ENCODE results near the gene MRTFA.

MRTFA gene

DNA sequence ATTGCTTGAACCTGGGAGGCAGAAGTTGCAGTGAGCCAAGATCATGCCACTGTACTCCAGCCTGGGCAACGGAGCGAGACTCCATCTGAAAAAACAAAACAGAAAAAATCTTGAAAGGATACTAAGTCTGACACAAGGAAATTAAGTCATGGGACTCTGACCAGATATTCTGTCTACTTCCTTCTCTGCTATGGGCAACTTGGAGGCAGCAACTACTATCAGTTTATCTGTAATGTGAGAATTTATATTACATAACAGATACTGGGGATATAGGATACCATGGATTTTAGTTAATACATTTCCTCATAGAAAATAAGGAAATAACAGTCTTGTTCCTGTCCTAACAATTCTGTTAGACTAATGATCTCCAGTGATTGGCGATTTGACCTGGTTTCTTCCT is 267.7 kb downstream of the MRTFA start:
- Histone ChIP-seq H3K4me1 (ENCODE audit: control insufficient read depth, insufficient read depth, low read length, unreplicated experiment) (peaks cover 6% of the 10 kb centered on the region), H3K27ac (ENCODE audit: low read depth, low read length) (no peak overlapping the region), H2AFZ (ENCODE audit: low read length, unreplicated experiment) (no peak overlapping the region), H3K36me3 (ENCODE audit: insufficient read depth, low read length) (peaks cover 4% of the 10 kb centered on the region), H3K27me3 (ENCODE audit: insufficient read depth, low read length) (no peaks in the 10 kb centered on the region), H3K4me3 (ENCODE audit: low read depth, low read length) (no peak overlapping the region), H3K79me2 (ENCODE audit: control insufficient read depth, insufficient read depth, low read length, unreplicated experiment) (no peaks in the 10 kb centered on the region)

DNA sequence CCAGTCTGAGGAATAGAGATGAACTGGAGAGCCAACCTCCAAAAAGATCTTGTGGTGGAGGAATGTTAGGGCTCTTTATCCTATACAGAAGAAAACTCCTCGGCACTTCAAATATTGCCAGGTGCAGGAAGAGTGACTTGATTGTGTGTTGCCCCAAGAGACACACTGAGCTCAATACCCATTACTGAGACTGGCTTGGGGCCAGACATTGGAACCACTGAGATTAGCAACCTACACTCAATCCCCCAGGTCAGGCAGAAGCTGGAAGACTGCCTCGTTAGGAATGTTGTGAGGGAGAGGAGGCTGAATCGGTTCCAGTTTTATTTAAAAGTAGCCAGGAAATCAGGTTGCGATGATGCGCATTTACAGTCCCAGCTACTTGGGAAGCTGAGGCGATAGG is 268.5 kb downstream of the MRTFA start:
- Histone ChIP-seq H3K36me3 (ENCODE audit: insufficient read depth, low read length) (peaks cover 4% of the 10 kb centered on the region), H3K4me3 (ENCODE audit: low read depth, low read length) (no peak overlapping the region), H3K27ac (ENCODE audit: low read depth, low read length) (no peak overlapping the region), H3K79me2 (ENCODE audit: control insufficient read depth, insufficient read depth, low read length, unreplicated experiment) (no peaks in the 10 kb centered on the region), H3K27me3 (ENCODE audit: insufficient read depth, low read length) (no peaks in the 10 kb centered on the region), H3K4me1 (ENCODE audit: control insufficient read depth, insufficient read depth, low read length, unreplicated experiment) (peaks cover 6% of the 10 kb centered on the region), H2AFZ (ENCODE audit: low read length, unreplicated experiment) (no peak overlapping the region)

DNA sequence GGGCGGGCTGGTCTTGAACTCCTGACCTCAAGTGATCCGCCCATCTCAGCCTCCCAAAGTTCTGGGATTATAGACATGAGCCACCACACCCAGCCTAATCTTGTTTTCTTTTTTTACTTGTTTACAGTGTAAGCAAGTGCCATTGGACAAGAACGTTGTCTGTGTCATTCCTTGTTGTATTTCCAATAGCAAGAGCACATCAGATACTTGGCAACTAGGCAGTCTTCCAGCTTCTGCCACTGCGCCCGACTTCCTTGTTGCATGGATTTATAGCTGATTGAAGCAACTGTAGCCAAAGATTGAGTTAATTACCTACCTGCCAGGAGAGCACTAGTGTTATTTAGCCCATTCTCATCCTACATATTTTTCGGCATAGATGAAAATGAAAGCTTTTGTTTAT is 269.2 kb downstream of the MRTFA start:
- Histone ChIP-seq H3K36me3 (ENCODE audit: insufficient read depth, low read length) (peaks cover 8% of the 10 kb centered on the region), H3K79me2 (ENCODE audit: control insufficient read depth, insufficient read depth, low read length, unreplicated experiment) (no peaks in the 10 kb centered on the region), H2AFZ (ENCODE audit: low read length, unreplicated experiment) (no peak overlapping the region), H3K4me1 (ENCODE audit: control insufficient read depth, insufficient read depth, low read length, unreplicated experiment) (peaks cover under 1% of the 10 kb centered on the region), H3K4me3 (ENCODE audit: low read depth, low read length) (no peak overlapping the region), H3K27ac (ENCODE audit: low read depth, low read length) (no peak overlapping the region), H3K27me3 (ENCODE audit: insufficient read depth, low read length) (no peaks in the 10 kb centered on the region)

DNA sequence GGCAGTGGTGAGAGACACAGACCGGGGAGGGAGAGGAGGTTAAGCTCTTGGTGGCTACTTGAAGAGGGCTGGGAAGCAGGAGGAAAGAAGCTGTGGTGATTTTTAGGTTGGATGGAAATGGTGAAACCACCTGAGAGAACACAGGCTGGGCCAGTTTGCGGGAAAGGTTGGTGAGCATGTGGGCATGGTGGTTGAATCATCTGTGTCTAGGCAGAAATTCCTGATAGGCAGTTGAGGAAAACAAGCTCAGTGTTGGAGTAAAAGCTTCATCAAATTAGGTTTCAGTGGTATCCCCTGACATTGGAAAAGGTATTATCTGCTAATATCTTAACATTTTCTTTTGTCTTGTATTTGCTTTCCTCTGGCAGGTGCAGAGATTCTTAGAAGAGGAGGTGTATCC is 270.5 kb downstream of the MRTFA start:
- no peaks in the 10 kb centered on the region for H3K4me1 ChIP-seq (ENCODE audit: control insufficient read depth, insufficient read depth, low read length, unreplicated experiment)
- no peaks in the 10 kb centered on the region for H3K79me2 ChIP-seq (ENCODE audit: control insufficient read depth, insufficient read depth, low read length, unreplicated experiment)
- no peak overlapping the region for H3K27ac ChIP-seq (ENCODE audit: low read depth, low read length)
- peaks cover 14% of the 10 kb centered on the region for H3K36me3 ChIP-seq (ENCODE audit: insufficient read depth, low read length)
- H2AFZ ChIP-seq (ENCODE audit: low read length, unreplicated experiment): no peak overlapping the region
- H3K4me3 ChIP-seq (ENCODE audit: low read depth, low read length): no peak overlapping the region
- H3K27me3 ChIP-seq (ENCODE audit: insufficient read depth, low read length): no peaks in the 10 kb centered on the region

DNA sequence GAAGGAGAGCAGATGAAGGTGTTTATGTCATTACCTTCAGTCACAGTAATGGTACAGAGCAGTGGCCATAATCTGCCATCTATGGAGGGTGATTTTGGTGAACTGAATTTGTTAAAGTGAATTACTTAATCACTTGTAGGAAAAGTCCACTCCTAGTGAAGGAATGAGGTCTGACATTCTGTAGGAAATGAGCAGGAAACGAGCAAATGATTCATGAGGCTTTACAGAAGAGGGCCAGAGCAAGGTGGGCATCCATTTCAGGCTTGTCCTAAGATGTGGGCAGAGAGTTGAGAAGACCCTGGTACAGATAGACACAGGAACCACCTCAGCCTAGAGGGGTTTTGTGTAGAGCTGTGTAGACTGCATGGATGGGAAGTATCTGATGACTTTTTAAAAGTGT is 272.1 kb downstream of the MRTFA start:
- peaks cover 18% of the 10 kb centered on the region for H3K36me3 ChIP-seq (ENCODE audit: insufficient read depth, low read length)

DNA sequence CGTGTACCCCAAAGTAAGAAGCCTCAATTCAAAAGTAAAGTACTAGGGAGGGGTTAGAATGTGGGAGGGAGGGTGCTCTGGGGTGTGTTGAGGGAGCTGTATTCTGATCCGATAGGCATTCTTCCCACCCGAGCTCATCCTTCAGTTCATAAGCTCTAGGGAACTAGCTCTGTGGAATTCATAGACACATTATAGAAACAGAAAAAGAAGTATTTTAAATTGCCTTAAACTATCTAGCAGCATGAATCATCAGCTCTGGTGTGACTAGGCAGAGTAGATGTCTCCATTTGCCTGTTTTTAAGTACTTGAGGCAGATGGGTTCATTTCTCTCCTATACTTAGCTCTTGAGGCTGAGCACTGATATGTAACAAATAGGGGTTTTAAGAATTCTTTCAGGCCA is 273.5 kb downstream of the MRTFA start:
- no peak overlapping the region for H3K4me3 ChIP-seq (ENCODE audit: low read depth, low read length)
- no peaks in the 10 kb centered on the region for H3K4me1 ChIP-seq (ENCODE audit: control insufficient read depth, insufficient read depth, low read length, unreplicated experiment)
- no peaks in the 10 kb centered on the region for H3K79me2 ChIP-seq (ENCODE audit: control insufficient read depth, insufficient read depth, low read length, unreplicated experiment)
- H3K36me3 ChIP-seq (ENCODE audit: insufficient read depth, low read length): peaks cover 18% of the 10 kb centered on the region
- no peaks in the 10 kb centered on the region for H3K27me3 ChIP-seq (ENCODE audit: insufficient read depth, low read length)
- no peak overlapping the region for H3K27ac ChIP-seq (ENCODE audit: low read depth, low read length)
- no peak overlapping the region for H2AFZ ChIP-seq (ENCODE audit: low read length, unreplicated experiment)

More for the DNA sequence above, 272.1 kb downstream of the MRTFA start:
- H3K4me3 ChIP-seq (ENCODE audit: low read depth, low read length): no peak overlapping the region
- no peaks in the 10 kb centered on the region for H3K27me3 ChIP-seq (ENCODE audit: insufficient read depth, low read length)
- no peaks in the 10 kb centered on the region for H3K4me1 ChIP-seq (ENCODE audit: control insufficient read depth, insufficient read depth, low read length, unreplicated experiment)
- H2AFZ ChIP-seq (ENCODE audit: low read length, unreplicated experiment): no peak overlapping the region
- no peaks in the 10 kb centered on the region for H3K79me2 ChIP-seq (ENCODE audit: control insufficient read depth, insufficient read depth, low read length, unreplicated experiment)
- H3K27ac ChIP-seq (ENCODE audit: low read depth, low read length): no peak overlapping the region

DNA sequence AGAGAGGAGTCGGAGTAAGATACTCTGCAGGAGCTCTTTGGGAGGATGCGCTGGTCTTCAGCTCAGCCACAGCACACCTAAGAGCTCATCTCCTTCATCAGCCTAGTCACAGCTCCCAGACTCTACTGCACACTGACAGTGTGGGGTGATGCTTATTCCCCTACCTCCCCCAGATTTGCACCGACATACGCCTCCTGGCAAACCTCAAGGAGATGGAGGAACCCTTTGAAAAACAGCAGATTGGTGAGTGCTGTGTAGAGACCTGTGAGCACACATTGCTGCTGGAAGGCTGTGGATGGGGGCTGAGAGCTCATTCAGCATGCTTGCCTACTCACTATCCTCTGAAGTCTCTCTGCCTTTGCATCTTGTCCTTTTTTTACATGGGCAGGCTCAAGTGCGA is 275.4 kb downstream of the MRTFA start:
- Histone ChIP-seq H3K27ac (ENCODE audit: low read depth, low read length) (no peak overlapping the region), H3K36me3 (ENCODE audit: insufficient read depth, low read length) (peaks cover 15% of the 10 kb centered on the region)

More for the DNA sequence above, 275.4 kb downstream of the MRTFA start:
- no peaks in the 10 kb centered on the region for H3K27me3 ChIP-seq (ENCODE audit: insufficient read depth, low read length)
- H3K4me3 ChIP-seq (ENCODE audit: low read depth, low read length): no peak overlapping the region
- H2AFZ ChIP-seq (ENCODE audit: low read length, unreplicated experiment): no peak overlapping the region
- no peaks in the 10 kb centered on the region for H3K4me1 ChIP-seq (ENCODE audit: control insufficient read depth, insufficient read depth, low read length, unreplicated experiment)
- H3K79me2 ChIP-seq (ENCODE audit: control insufficient read depth, insufficient read depth, low read length, unreplicated experiment): no peaks in the 10 kb centered on the region

All from ACC112 (cell line).